Measurements from ENCODE around the gene CNPY2.
"Not testable (repeated sequence)": the region's sequence is repeated elsewhere in the genome, so short reads cannot be mapped to it uniquely, and the experiment has no call there.

CNPY2 gene

DNA sequence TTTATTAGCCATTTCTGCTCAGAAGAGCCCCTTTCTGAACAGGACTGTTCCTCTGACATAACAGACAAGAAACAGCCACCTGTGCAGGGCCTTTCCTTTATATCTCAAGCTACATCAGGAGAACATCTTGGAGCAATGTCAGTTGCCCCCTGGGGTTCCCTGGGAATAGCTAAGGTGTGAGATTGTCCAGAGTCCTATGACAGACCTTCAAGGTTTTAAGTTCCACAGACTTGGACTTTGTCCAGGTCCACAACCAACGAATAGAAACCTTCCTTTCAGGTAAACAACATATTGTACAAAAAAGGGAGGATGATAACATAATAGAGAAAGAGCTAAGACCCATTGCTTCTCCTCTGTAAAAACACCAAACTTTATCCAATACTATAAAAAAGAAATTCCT lies 25.8 kb upstream of the CNPY2 start:
- Histone ChIP-seq H3K36me3 (peaks cover 22 to 51% (median 32%) of the 10 kb centered on the region in 3 donors), H3K27ac (no peak overlapping the region)

DNA sequence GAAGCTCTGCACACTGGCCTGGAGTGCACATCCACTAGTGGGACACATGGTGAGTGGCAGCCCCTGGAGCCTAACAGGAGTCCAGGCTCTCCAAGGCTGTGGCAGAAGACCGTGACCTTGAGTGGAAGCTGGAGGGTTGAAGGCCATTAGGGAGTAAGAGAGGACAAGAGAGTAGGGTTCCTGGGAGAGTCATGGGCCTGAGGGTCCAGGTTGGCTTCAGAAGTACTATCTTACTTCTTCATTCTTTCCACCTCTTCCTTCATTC lies 23.3 kb upstream of the CNPY2 start:
- H3K27me3 ChIP-seq, result no peaks in the 10 kb centered on the region
- no peak for DNase-seq
- no peak overlapping the region for H3K4me3 ChIP-seq
- no peak overlapping the region for H3K27ac ChIP-seq
- TF ChIP-seq, protein P1, sequence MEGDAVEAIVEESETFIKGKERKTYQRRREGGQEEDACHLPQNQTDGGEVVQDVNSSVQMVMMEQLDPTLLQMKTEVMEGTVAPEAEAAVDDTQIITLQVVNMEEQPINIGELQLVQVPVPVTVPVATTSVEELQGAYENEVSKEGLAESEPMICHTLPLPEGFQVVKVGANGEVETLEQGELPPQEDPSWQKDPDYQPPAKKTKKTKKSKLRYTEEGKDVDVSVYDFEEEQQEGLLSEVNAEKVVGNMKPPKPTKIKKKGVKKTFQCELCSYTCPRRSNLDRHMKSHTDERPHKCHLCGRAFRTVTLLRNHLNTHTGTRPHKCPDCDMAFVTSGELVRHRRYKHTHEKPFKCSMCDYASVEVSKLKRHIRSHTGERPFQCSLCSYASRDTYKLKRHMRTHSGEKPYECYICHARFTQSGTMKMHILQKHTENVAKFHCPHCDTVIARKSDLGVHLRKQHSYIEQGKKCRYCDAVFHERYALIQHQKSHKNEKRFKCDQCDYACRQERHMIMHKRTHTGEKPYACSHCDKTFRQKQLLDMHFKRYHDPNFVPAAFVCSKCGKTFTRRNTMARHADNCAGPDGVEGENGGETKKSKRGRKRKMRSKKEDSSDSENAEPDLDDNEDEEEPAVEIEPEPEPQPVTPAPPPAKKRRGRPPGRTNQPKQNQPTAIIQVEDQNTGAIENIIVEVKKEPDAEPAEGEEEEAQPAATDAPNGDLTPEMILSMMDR (IDR thresholded peaks at IDR 0.05), result no peak
- H3K36me3 ChIP-seq, result peaks cover 10 to 28% (median 16%) of the 10 kb centered on the region in 3 donors
- no peaks in the 10 kb centered on the region for H3K9me3 ChIP-seq
- intact Hi-C loops (cut with DNase I; ENCODE audit: low total_unique reads), result no loop called here
- peaks cover 0 to 7% (median 2%) of the 10 kb centered on the region in 4 donors for H3K4me1 ChIP-seq

More for the DNA sequence above, 25.8 kb upstream of the CNPY2 start:
- no peak overlapping the region for H3K4me3 ChIP-seq
- no peaks in the 10 kb centered on the region for H3K4me1 ChIP-seq
- no peaks in the 10 kb centered on the region for H3K9me3 ChIP-seq
- no peak for DNase-seq
- no peaks in the 10 kb centered on the region for H3K27me3 ChIP-seq
- TF ChIP-seq, protein P1 (IDR thresholded peaks at IDR 0.05), result no peak
- intact Hi-C loops (cut with DNase I; ENCODE audit: low total_unique reads), result no loop called here

DNA sequence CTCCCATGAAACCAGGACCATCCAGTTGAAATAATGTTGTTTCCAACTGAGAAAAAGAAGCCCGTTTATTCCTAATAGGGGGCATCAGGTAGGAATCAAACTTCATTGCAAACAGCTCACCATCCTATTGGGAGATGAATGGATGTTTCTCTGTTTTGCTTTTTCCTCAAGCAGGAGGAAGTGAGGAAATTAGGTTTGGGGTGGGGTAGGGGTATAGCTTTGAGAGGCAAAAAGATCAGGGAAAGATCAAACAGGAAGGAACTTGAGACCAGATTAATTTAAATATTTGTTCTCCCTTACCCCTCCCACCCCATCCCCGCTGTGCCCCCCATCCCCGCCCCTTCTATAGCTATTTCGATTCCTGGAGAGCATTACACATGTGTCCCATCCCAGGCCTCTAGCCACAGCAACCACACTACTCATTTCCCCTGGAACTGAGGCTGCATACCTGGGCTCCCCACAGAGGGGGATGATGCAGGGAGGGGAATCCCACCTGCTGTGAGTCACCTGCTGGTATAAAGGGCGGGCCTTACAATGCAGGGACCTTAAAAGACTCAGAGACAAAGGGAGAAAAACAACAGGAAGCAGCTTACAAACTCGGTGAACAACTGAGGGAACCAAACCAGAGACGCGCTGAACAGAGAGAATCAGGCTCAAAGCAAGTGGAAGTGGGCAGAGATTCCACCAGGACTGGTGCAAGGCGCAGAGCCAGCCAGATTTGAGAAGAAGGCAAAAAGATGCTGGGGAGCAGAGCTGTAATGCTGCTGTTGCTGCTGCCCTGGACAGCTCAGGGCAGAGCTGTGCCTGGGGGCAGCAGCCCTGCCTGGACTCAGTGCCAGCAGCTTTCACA lies 22.7 kb upstream of the CNPY2 start, which contains the start of gene IL23A:
IL23A (plus strand) TSS at position 577 of the 850 bp plus-strand sequence; CDS start at position 738, 161 bp downstream.
- peaks cover 6 to 22% (median 10%) of the 10 kb centered on the region in 3 donors for H3K36me3 ChIP-seq
- no peak within 1 kb of the TSS for H3K27ac ChIP-seq
- H3K27me3 ChIP-seq, result no peaks in the 10 kb centered on the region
- H3K9me3 ChIP-seq, result no peaks in the 10 kb centered on the region
- H3K4me3 ChIP-seq, result no peak within 1 kb of the TSS
- TF ChIP-seq, protein P1 (IDR thresholded peaks at IDR 0.05), result no peak
- intact Hi-C loops (cut with DNase I; ENCODE audit: low total_unique reads), result no loop called here
- no peak for DNase-seq
- peaks cover 0 to 7% (median 2%) of the 10 kb centered on the region in 4 donors for H3K4me1 ChIP-seq

GRCh38 chr12:56337753-56338251 lies 22.0 kb upstream of the CNPY2 start:
- no peak for DNase-seq
- no peaks in the 10 kb centered on the region for H3K9me3 ChIP-seq
- no peak overlapping the region for H3K4me3 ChIP-seq
- intact Hi-C loops (cut with DNase I; ENCODE audit: low total_unique reads), result no loop called here
- H3K36me3 ChIP-seq, result peaks cover 0 to 15% (median 3%) of the 10 kb centered on the region in 3 donors
- H3K4me1 ChIP-seq, result peaks cover 0 to 14% (median 8%) of the 10 kb centered on the region in 4 donors
- H3K27me3 ChIP-seq, result no peaks in the 10 kb centered on the region
- TF ChIP-seq, protein P1 (IDR thresholded peaks at IDR 0.05), result no peak
- H3K27ac ChIP-seq, result no peak overlapping the region

DNA sequence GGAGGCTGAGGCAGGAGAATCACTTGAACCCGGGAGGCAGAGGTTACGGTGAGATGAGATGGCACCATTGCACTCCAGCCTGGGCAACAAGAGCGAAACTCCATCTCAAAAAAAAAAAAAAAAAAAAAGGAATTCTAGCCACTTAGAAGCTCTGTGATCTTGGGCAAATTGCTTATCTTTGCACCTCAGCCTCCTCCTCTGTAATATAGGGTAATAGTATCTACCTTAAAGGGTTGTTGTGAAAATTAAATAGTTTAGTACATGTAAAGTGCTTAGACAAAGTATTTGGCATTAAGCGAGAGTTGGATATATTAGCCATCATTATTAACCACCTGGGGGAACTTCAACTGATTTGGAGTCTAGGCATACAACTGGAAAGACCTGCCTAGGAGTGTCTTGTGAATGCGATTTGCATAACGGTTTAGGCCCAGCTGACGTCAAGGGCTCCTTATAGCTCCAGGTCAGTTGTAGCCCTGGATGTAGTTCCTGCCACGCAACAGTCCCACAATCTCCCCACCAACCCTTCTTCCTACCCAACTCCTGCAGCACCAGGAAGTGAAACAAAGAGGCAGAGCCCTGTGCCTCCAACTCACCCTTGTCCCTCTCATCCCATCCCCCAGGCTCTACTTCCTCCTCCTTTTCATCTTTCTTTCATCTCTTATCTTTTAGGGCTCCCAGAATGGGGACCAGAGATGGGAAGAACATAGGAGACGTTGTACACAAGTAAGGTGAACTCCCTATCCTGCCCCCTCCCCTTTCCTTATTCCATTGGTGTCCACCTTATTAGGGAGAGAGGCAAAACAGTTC lies 20.8 kb upstream of the CNPY2 start:
- no peak overlapping the region for H3K4me3 ChIP-seq
- H3K36me3 ChIP-seq, result peaks cover 0 to 2% (median 0%) of the 10 kb centered on the region in 3 donors
- H3K9me3 ChIP-seq, result no peaks in the 10 kb centered on the region
- DNase-seq, result no peak
- TF ChIP-seq, protein P1 (IDR thresholded peaks at IDR 0.05), result no peak
- H3K4me1 ChIP-seq, result peaks cover 0 to 17% (median 10%) of the 10 kb centered on the region in 4 donors
- intact Hi-C loops (cut with DNase I; ENCODE audit: low total_unique reads), result no loop called here
- no peaks in the 10 kb centered on the region for H3K27me3 ChIP-seq
- H3K27ac ChIP-seq, result no peak overlapping the region

- H3K27ac ChIP-seq; intact Hi-C loops (cut with DNase I; ENCODE audit: low total_unique reads); H3K4me3 ChIP-seq; H3K9me3 ChIP-seq; H3K27me3 ChIP-seq; H3K36me3 ChIP-seq; DNase-seq: not testable (repeated sequence)
- peaks cover 0 to 17% (median 10%) of the 10 kb centered on the region in 4 donors for H3K4me1 ChIP-seq
These were observed 19.7 kb upstream of the CNPY2 start for GRCh38 chr12:56335527-56335926.
